HG03575 (cell line): ENCODE measurements around the gene CTNNA3.
"Not testable (repeated sequence)": the region's sequence is repeated elsewhere in the genome, so short reads cannot be mapped to it uniquely, and the experiment has no call there.

ENCODE experiments used
- ATAC-seq: cut with Tn5 transposase; IDR thresholded peaks from one replicate; pipeline ENCODE4 v1.9.1; 2021; ENCODE audit not compliant: unreplicated experiment, insufficient number of reproducible peaks, low FRiP score; ENCODE audit errors: extremely low read depth

The CTNNA3 gene

GRCh38 chr10:67221939-67222494 lies 474.0 kb downstream of the CTNNA3 start:
- no peak for ATAC-seq

- ATAC-seq, result no peak
Measured at GRCh38 chr10:67211680-67212079, 484.3 kb downstream of the CTNNA3 start.

DNA sequence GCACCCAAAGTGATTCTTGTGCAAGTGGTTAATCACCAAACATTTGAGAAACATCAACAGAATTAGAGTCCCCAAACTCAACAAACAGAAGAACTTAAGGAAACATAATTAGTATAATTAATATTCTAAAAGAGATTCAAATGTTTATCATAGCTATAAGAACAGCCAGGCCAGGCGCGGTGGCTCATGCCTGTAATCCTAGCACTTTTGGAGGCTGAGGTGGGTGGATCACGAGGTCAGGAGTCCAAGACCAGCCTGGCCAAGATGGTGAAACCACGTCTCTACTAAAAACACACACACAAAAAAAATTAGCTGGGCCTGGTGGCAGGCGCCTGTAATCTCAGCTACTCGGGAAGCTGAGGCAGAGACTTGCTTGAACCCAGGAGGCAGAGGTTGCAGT lies 488.1 kb downstream of the CTNNA3 start:
- ATAC-seq, result not testable (repeated sequence)

DNA sequence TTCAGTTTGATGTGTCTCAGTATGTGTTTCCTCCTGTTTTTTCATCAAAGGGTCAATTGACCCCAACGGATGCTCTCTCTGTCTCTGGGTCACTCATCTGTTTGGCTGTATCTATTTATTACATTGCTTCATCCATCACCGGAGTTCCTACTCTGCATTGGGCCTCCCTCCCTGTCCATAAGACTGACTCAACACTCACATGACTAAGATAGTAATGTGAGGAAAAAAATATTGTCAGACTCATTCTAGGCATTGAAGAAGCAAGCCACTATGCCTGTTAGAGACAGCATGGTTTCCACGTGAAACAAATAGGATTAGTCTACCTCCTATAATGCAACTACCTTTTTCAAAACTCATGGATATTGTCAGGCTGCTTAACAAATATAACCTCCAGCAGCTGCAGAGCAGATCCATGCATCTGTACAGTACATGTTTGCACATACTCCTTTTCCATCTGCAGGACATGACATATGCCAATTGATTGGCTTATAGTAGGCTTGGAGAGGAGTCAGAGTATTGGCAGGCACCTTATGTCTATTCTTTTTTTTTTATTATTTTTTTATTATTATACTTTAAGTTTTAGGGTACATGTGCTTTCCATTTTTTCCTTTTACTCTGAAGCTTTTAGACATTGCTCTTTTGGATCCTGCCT lies 495.0 kb downstream of the CTNNA3 start:
- ATAC-seq, result no peak

DNA sequence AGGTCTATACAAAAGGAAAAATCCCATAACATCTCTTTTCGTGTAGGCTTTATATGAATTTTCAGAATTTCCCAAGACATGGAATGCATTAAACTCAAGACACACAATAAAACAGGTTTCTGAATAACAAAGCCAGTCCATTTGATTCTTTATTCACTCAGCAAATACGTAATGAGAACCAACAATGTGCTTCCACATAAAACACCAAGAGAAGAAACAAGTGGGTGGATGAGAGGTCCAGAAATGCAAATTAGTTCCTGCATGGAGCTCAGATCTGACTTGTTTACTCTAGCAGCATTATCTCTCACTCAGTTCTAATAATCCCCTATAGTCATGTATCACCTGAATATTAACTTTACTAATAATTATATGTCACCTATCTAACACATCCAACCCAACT lies 520.6 kb downstream of the CTNNA3 start:
- ATAC-seq, result no peak

GRCh38 chr10:67173787-67174186 lies 522.2 kb downstream of the CTNNA3 start:
- no peak for ATAC-seq

DNA sequence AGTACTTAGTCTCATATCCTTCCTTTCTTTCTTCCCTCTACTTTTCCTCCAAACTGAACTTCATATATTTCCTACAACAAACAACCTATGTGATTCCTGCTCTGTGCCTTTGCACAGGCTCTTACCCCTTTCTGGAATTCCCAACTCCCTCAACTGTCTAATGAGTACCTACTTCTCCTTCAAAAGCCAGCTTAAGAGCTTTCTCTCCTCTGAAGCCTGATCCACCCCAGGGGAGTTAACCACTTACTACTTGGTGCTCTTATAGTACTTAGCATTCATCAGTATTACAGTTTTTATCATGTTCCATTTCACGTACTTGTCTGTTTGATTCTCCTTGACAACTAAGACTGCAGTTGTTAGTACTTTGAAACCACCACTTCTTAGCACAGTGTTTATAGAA lies 524.0 kb downstream of the CTNNA3 start:
- ATAC-seq, result no peak

- no peak for ATAC-seq
Measured at GRCh38 chr10:67156239-67156638, 539.8 kb downstream of the CTNNA3 start.

- ATAC-seq, result no peak
Measured at GRCh38 chr10:67151471-67151870, 544.5 kb downstream of the CTNNA3 start.

- no peak for ATAC-seq
Measured at GRCh38 chr10:67144530-67144929, 551.5 kb downstream of the CTNNA3 start.

- ATAC-seq, result no peak
Measured at GRCh38 chr10:67141300-67141699, 554.7 kb downstream of the CTNNA3 start.

DNA sequence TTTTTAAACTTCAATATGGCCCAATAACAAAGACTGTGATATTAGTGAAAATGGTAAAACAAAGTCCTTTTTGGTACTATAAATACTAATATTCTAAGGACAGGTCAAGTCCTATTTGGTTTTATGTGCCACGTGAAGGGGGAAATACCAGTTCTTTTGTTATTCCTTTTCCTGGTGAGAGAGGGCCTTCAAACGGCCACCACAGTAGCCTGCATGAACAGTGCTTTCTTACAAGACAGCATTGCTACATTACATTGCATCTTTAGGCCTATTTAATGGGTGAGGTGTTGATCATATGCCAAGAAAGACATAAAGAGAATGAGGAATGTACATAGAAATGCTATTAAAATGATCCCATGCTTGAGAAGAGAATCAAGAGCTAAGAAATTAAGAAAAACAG lies 555.4 kb downstream of the CTNNA3 start:
- ATAC-seq, result no peak

- no peak for ATAC-seq
Measured at GRCh38 chr10:67127441-67127840, 568.6 kb downstream of the CTNNA3 start.

GRCh38 chr10:67119651-67120050 lies 576.3 kb downstream of the CTNNA3 start:
- no peak for ATAC-seq

DNA sequence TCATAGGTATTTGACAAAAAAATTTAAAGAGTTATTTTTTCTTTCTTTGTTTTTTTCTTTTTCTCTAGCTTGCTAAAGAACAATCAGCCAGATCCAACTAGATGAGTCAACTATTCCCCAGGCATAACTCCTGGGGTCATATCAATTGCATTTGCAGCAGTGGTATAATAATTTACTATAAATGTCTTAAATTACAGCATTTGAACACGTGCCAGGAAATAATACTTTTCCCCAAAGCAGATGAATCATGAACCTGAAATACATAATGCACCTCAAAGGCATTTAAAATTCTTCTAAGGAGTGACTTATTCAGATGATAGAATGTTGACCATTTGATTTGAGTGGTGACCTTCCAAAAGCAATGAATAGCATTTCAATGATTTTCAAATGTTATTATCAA lies 580.0 kb downstream of the CTNNA3 start:
- ATAC-seq, result no peak

DNA sequence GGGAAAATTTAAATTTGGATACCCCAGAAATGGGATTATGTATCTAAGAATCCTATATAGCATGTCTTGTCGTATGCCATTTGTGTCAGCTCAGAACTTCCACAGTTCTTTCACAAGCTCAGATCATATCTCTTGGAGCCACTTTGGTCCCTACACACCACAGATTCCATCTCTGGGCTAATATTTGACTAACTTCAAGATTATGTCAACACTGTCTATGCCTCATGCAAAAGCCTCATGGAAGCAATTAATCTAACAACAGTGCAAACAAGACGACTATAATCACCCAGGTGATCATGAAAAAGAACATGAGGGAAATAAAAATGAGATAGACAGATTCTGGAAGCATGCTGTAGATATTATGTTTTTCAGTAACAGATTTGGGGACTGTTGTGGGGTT lies 581.0 kb downstream of the CTNNA3 start:
- no peak for ATAC-seq

DNA sequence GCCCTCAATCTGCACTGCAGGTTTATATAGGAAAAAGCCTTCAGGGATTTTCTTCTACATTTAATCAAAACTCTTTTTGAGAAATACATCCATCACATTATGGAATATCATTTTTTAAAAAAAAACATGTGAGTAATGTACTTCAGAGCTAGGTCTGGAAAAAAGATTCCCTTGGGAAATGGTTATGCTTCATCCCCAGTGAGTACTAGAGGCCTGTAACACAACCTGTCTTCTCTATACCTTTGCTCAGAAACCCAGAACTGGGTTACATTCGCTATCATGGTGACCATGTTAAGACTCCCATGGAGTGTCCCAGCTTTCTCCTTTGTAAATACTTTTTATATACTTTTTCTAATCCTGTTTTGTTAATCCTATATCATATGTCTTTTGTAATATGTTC lies 583.2 kb downstream of the CTNNA3 start:
- ATAC-seq, result no peak

GRCh38 chr10:67110286-67110685 lies 585.7 kb downstream of the CTNNA3 start:
- no peak for ATAC-seq

GRCh38 chr10:67107670-67108069 lies 588.3 kb downstream of the CTNNA3 start:
- no peak for ATAC-seq

DNA sequence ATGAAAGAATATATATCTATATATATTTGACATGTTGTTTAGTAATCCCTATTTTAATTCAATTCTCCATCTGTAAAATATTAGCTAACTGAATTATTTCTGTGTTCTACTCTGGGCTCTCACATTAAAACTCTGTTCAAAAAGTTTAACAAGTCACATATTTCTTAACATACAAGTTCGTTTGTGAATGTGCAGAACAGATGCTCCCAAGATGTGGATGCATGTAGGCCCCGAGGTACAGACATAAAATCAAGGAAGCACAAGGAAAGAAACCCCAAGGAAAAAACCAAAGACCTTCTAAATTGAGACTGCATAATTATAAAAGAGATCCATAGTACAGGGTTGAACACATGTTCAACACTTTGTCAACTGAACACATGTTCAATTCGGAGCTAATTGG lies 595.0 kb downstream of the CTNNA3 start:
- ATAC-seq, result no peak

DNA sequence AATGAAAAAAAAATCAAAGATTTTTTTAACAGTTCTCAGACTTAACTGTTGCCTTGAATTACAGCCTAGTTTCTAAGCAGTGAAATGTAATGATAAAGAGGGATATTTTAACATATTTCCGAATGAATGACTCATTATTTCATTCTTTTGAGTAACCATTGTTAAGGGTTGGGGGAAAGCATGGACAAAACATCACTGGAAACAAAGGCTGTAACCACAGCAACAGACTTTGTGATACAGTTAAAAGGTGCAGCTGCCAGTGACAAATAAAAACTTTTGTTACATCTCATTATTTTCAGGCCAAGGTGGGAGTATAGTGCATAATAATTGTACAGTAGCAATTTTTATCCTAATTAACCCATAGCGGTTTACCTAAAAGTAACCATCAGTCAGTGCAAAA lies 597.5 kb downstream of the CTNNA3 start:
- no peak for ATAC-seq
